Hair follicle dermal papilla cell (primary cell): ENCODE results near the gene FBXO17. TPM values are rescaled to one million over a fixed set of nuclear protein-coding genes. Genes with fewer than 3 reads are reported as not detected.

Source experiments
- total RNA-seq: library from RNA; depleted of rRNA; stranded (reverse); fragments of >200 nt; gene quantifications from 2 replicates; pipeline ENCODE4 v1.2.3, GENCODE V29; 2012

Gene FBXO17
- total RNA-seq: 28.4 and 34.6 TPM in 2 replicates

GRCh38 chr19:38975214-38975860 is at the start of gene FBXO17:
Gene FBXO17, minus strand, starts transcription at chr19:38975742. Its CDS starts 25,423 bp downstream, at chr19:38950319.

GRCh38 chr19:38930776-38931520 is 44.6 kb downstream of the FBXO17 start, which contains the start of gene MRPS12:
Gene MRPS12, plus strand, starts transcription at chr19:38930944. Its CDS starts 351 bp downstream, at chr19:38931295.

GRCh38 chr19:38929929-38930775 is 45.4 kb downstream of the FBXO17 start, which contains the start of gene SARS2:
Gene SARS2, minus strand, starts transcription at chr19:38930763. Its CDS starts 27 bp downstream, at chr19:38930736.

GRCh38 chr19:38899447-38900201 is 75.9 kb downstream of the FBXO17 start, which contains the start of the genes NFKBIB and SIRT2:
Gene NFKBIB, plus strand, starts transcription at chr19:38899969. Its CDS starts 64 bp downstream, at chr19:38900033.
Gene SIRT2, minus strand, starts transcription at chr19:38899618. Its CDS starts 97 bp downstream, at chr19:38899521.

Other genes with a start within 250 kb of the FBXO17 start
- 0.24 and 0.65 TPM in 2 replicates for gene CAPN12, start 231.3 kb downstream of the FBXO17 start, total RNA-seq
- not detected in 2 replicates for gene LGALS7, start 202.2 kb downstream of the FBXO17 start, total RNA-seq
- gene LGALS7B, start 186.5 kb downstream of the FBXO17 start, total RNA-seq: 0.97 TPM in 1 of 2 replicates, not detected in the other
- gene LGALS4, start 162.8 kb downstream of the FBXO17 start, total RNA-seq: not detected in 2 replicates
- 61.2 and 70.1 TPM in 2 replicates for gene ECH1, start 143.9 kb downstream of the FBXO17 start, total RNA-seq
- gene HNRNPL, start 125.8 kb downstream of the FBXO17 start, total RNA-seq: 232 and 246 TPM in 2 replicates
- gene RINL, start 97.5 kb downstream of the FBXO17 start, total RNA-seq: 1.9 and 2.6 TPM in 2 replicates
- gene SIRT2, start 76.1 kb downstream of the FBXO17 start, total RNA-seq: 64.1 and 65.9 TPM in 2 replicates
- 8.1 and 9.9 TPM in 2 replicates for gene NFKBIB, start 75.8 kb downstream of the FBXO17 start, total RNA-seq
- not detected in 2 replicates for gene CCER2, start 63.6 kb downstream of the FBXO17 start, total RNA-seq
- gene SARS2, start 45.0 kb downstream of the FBXO17 start, total RNA-seq: 26.0 and 35.8 TPM in 2 replicates
- gene MRPS12, start 44.8 kb downstream of the FBXO17 start, total RNA-seq: 15.7 and 18.1 TPM in 2 replicates
- 2.8 and 3.4 TPM in 2 replicates for gene FBXO27, start 56.8 kb upstream of the FBXO17 start, total RNA-seq
- 0.36 and 1.1 TPM in 2 replicates for gene ACP7, start 108.6 kb upstream of the FBXO17 start, total RNA-seq
- 8.1 and 14.9 TPM in 2 replicates for gene PAK4, start 150.0 kb upstream of the FBXO17 start, total RNA-seq
- gene NCCRP1, start 221.2 kb upstream of the FBXO17 start, total RNA-seq: not detected in 2 replicates
- gene SYCN, start 228.5 kb upstream of the FBXO17 start, total RNA-seq: not detected in 2 replicates